H1 (cell line): ENCODE data around the gene LEMD1. TPM values are rescaled to one million over a fixed set of nuclear protein-coding genes. Genes with fewer than 3 reads are reported as not detected.

Experiments used
- CTCF ChIA-PET: fragments of 300-600 bp; sonication (Branson Sonifier 250); formaldehyde crosslinking; loops from one replicate; lab custom pipeline; 2021; ENCODE audit not compliant: partially characterized antibody; lab: Charles Lee
- POLR2A ChIA-PET: fragments of 300-600 bp; sonication (Branson Sonifier 250); formaldehyde crosslinking; loops from one replicate; lab custom pipeline; 2021; ENCODE audit warnings: inconsistent platforms; ENCODE audit not compliant: partially characterized antibody; lab: Charles Lee
- DNase-seq, 2 experiments: peaks; one replicate each; pipeline versions ENCODE4 v3.0.0 to v3.0.0-alpha.2; 2010 to 2022; ENCODE audit warnings: low spot score in 2 of 2, low read depth in 1 of 2, mixed read lengths in 1 of 2
- FAIRE-seq: peaks from 2 replicates; lab custom pipeline; 2011; peaks lifted over from hg19 to GRCh38; lab: Jason Lieb, UNC
- H2AFZ ChIP-seq: 2 replicates; pipeline ENCODE4 v1.8.1; 2012; ENCODE audit warnings: low read length, inconsistent platforms
- H2AK5ac ChIP-seq: 2 replicates; pipeline ENCODE4 v1.6.1; 2013; ENCODE audit warnings: low read depth, low read length
- H2BK120ac ChIP-seq: replicated peaks from 2 replicates; pipeline ENCODE3; 2013; ENCODE audit warnings: low read depth, low read length, inconsistent platforms
- H2BK12ac ChIP-seq: 2 replicates; pipeline ENCODE4 v1.6.1; 2013; ENCODE audit warnings: low read depth, low read length
- H2BK15ac ChIP-seq: 2 replicates; pipeline ENCODE4 v1.6.1; 2013; ENCODE audit warnings: low read length
- H2BK20ac ChIP-seq: 2 replicates; pipeline ENCODE4 v1.6.1; 2013; ENCODE audit warnings: low read length
- H2BK5ac ChIP-seq: 2 replicates; pipeline ENCODE4 v1.6.1; 2013; ENCODE audit warnings: low read depth, low read length
- H3K14ac ChIP-seq: 2 replicates; pipeline ENCODE4 v1.6.1; 2013; ENCODE audit warnings: inconsistent platforms; ENCODE audit not compliant: insufficient read length
- H3K18ac ChIP-seq: 2 replicates; pipeline ENCODE4 v1.6.1; 2013; ENCODE audit warnings: low read length; ENCODE audit errors: extremely low read depth
- H3K23ac ChIP-seq: 2 replicates; pipeline ENCODE4 v1.6.1; 2013; ENCODE audit warnings: inconsistent platforms; ENCODE audit not compliant: insufficient read length
- H3K23me2 ChIP-seq: 2 replicates; pipeline ENCODE4 v1.6.1; 2013; ENCODE audit warnings: low read depth, low read length
- H3K27ac ChIP-seq: 2 replicates; pipeline ENCODE4 v1.6.1; 2011; ENCODE audit warnings: low read depth, low read length, inconsistent platforms
- H3K27me3 ChIP-seq, 4 experiments: replicated peaks in 1 of 4; 1 replicate in 1 of 4; 2 replicates in 3 of 4; pipeline versions ENCODE4 v1.6.1 to v1.8.1; 2011 to 2013; ENCODE audit warnings: low read length in 3 of 4, mild to moderate bottlenecking in 3 of 4, inconsistent platforms in 2 of 4, mixed read lengths in 2 of 4, moderate library complexity in 1 of 4; ENCODE audit not compliant: control insufficient read depth in 3 of 4, insufficient read depth in 3 of 4; ENCODE audit errors: extremely low read depth in 1 of 4
- H3K36me3 ChIP-seq, 4 experiments: 2 replicates each; pipeline versions ENCODE4 v1.6.1 to v1.8.1; 2011 to 2013; ENCODE audit warnings: mild to moderate bottlenecking in 4 of 4, low read length in 3 of 4, moderate library complexity in 2 of 4, control low read depth in 1 of 4, inconsistent platforms in 1 of 4; ENCODE audit not compliant: insufficient read depth in 4 of 4, control insufficient read depth in 2 of 4
- H3K4ac ChIP-seq: replicated peaks from 2 replicates; pipeline ENCODE3; 2013; ENCODE audit warnings: low read length, low read depth, mixed read lengths, inconsistent platforms; ENCODE audit not compliant: insufficient read length
- H3K4me1 ChIP-seq, 4 experiments: replicated peaks in 1 of 4; 1 replicate in 1 of 4; 2 replicates in 3 of 4; pipeline versions ENCODE4 v1.6.1 to v1.8.1; 2011 to 2013; ENCODE audit warnings: low read length in 3 of 4, inconsistent platforms in 2 of 4, mixed read lengths in 1 of 4; ENCODE audit not compliant: insufficient read depth in 4 of 4, control insufficient read depth in 3 of 4
- H3K4me2 ChIP-seq, 2 experiments: 2 replicates each; pipeline versions ENCODE4 v1.6.1 to v1.8.1; 2011 to 2013; ENCODE audit warnings: low read depth in 2 of 2, low read length in 2 of 2, control low read depth in 1 of 2, inconsistent platforms in 1 of 2, mild to moderate bottlenecking in 1 of 2; ENCODE audit not compliant: insufficient read depth in 1 of 2
- H3K4me3 ChIP-seq, 4 experiments: fragments of 200-600, 300-600 bp in 1 of 4; sonication (generic), shearing (Covaris generic), sonication (Bioruptor Twin) in 1 of 4; 2 replicates each; pipeline versions ENCODE4 v1.5.1 to v1.8.1; 2011 to 2016; ENCODE audit warnings: low read length in 4 of 4, low read depth in 3 of 4, control low read depth in 2 of 4, inconsistent platforms in 2 of 4, mild to moderate bottlenecking in 2 of 4, mixed read lengths in 1 of 4, moderate library complexity in 1 of 4; ENCODE audit not compliant: insufficient read depth in 2 of 4; ENCODE audit errors: extremely low read depth in 1 of 4
- H3K56ac ChIP-seq: replicated peaks from 2 replicates; pipeline ENCODE3; 2013; ENCODE audit warnings: low read depth, mild to moderate bottlenecking, mixed read lengths, low read length, inconsistent platforms; ENCODE audit not compliant: insufficient read length
- H3K79me1 ChIP-seq: 2 replicates; pipeline ENCODE4 v1.6.1; 2013; ENCODE audit warnings: low read depth, low read length, control low read depth
- H3K79me2 ChIP-seq, 2 experiments: 2 replicates each; pipeline versions ENCODE4 v1.6.1 to v1.8.1; 2012 to 2013; ENCODE audit warnings: low read length in 2 of 2, mild to moderate bottlenecking in 2 of 2, inconsistent platforms in 1 of 2; ENCODE audit not compliant: insufficient read depth in 2 of 2, control insufficient read depth in 1 of 2
- H3K9ac ChIP-seq, 4 experiments: replicated peaks in 1 of 4; 1 replicate in 1 of 4; 2 replicates in 3 of 4; pipeline versions ENCODE4 v1.6.1 to v1.8.1; 2011 to 2013; ENCODE audit warnings: low read depth in 3 of 4, low read length in 3 of 4, control low read depth in 2 of 4, mild to moderate bottlenecking in 2 of 4, moderate library complexity in 2 of 4, inconsistent platforms in 1 of 4; ENCODE audit errors: extremely low read depth in 1 of 4
- H3K9me3 ChIP-seq, 2 experiments: 2 replicates each; pipeline versions ENCODE4 v1.6.1 to v1.8.1; 2012 to 2013; ENCODE audit warnings: mild to moderate bottlenecking in 2 of 2, moderate library complexity in 2 of 2, control low read depth in 1 of 2, inconsistent platforms in 1 of 2, low read depth in 1 of 2, low read length in 1 of 2, mixed read lengths in 1 of 2; ENCODE audit not compliant: insufficient read depth in 2 of 2
- H4K20me1 ChIP-seq, 2 experiments: replicated peaks in 1 of 2; 2 replicates each; pipeline versions ENCODE3 to v1.8.1; 2011 to 2013; ENCODE audit warnings: inconsistent platforms in 2 of 2, low read length in 2 of 2, mild to moderate bottlenecking in 1 of 2; ENCODE audit not compliant: insufficient read depth in 2 of 2, control insufficient read depth in 1 of 2
- H4K5ac ChIP-seq: 2 replicates; pipeline ENCODE4 v1.6.1; 2013; ENCODE audit warnings: low read length, low read depth, mixed read lengths, inconsistent platforms; ENCODE audit not compliant: insufficient read length
- H4K8ac ChIP-seq: 2 replicates; pipeline ENCODE4 v1.8.0; 2013; ENCODE audit warnings: mild to moderate bottlenecking, moderate library complexity, low read length, inconsistent platforms; ENCODE audit not compliant: insufficient read depth; ENCODE audit errors: extremely low read depth
- H4K91ac ChIP-seq: replicated peaks from 2 replicates; pipeline ENCODE3; 2013; ENCODE audit warnings: low read length, mixed read lengths, inconsistent platforms; ENCODE audit not compliant: insufficient read length
- ATF3 ChIP-seq: IDR thresholded peaks from 2 replicates; pipeline ENCODE4 v1.6.1; 2011; ENCODE audit warnings: low read depth, mild to moderate bottlenecking, low read length; ENCODE audit not compliant: insufficient read depth
- CHD1 ChIP-seq: IDR thresholded peaks from 2 replicates; pipeline ENCODE4 v1.6.1; 2012; ENCODE audit warnings: low read depth, low read length, improper control_type of control experiment
- KDM1A ChIP-seq: fragments of 200-600, 300-600 bp; sonication (generic); IDR thresholded peaks from 2 replicates; pipeline ENCODE4 v1.7.1; 2016; ENCODE audit warnings: mild to moderate bottlenecking, low read length, borderline replicate concordance
- TBP ChIP-seq: IDR thresholded peaks from 2 replicates; pipeline ENCODE4 v1.6.1; 2011; ENCODE audit warnings: low read depth, low read length, improper control_type of control experiment
- WGBS, 2 experiments: shearing (Covaris generic) in 1 of 2; methylation state at CpG; one replicate each; pipeline versions ENCODE4 v1.1.6 to v1.1.7; 2013 to 2015; ENCODE audit warnings: low lambda C conversion rate in 2 of 2, mixed read lengths in 2 of 2, inconsistent platforms in 1 of 2, low coverage in 1 of 2, missing lambda C conversion rate in 1 of 2; ENCODE audit not compliant: insufficient replicate concordance in 2 of 2, insufficient coverage in 1 of 2, insufficient read length in 1 of 2; ENCODE audit errors: extremely low coverage in 1 of 2, missing lambda C conversion rate in 1 of 2; 5-methylcytosine and 5-hydroxymethylcytosine counted together
- polyA plus RNA-seq, 7 experiments: library from polyadenylated mRNA; depleted of rRNA in 3 of 7; stranded (reverse) in 5 of 7; unstranded in 2 of 7; fragments of >200 nt in 5 of 7; fragments of 200-250 nt in 2 of 7; gene quantifications; 1 replicate in 5 of 7; 2 replicates in 1 of 7; 4 replicates in 1 of 7; pipeline versions ENCODE4 v1.2.1 to v1.2.3, GENCODE V29; 2011 to 2013; ENCODE audit warnings: missing spikeins in 2 of 7, mixed read lengths in 2 of 7
- total RNA-seq: library from RNA; stranded (reverse); fragmentation: NEBNext Ultra II Directional; extraction: Animal tissue kit (Norgen Biotek cat#: 25700); gene quantifications from 2 replicates; pipeline ENCODE4 v1.2.1, GENCODE V29; 2021

LEMD1 gene
- total and polyA plus RNA-seq, 2 of the 8 experiments (the other 6 are each of a cell fraction or from before 2014, with no cell fraction given), result 10.0 to 10.5 TPM

- H4K91ac ChIP-seq, result no peak overlapping the region
- CTCF ChIA-PET, result interaction anchor here (0.8 to 67.1 kb wide), 13 partner anchors 10 to 185 kb away, joined by 3 to 2424 read pairs (median 23); partner anchors contain the start of gene KLHDC8A
Measured at GRCh38 chr1:205338011-205338410, 83.8 kb downstream of the LEMD1 start.

More at GRCh38 chr1:205338011-205338410, 83.8 kb downstream of the LEMD1 start:
- Histone ChIP-seq H3K56ac (no peak overlapping the region), H4K8ac (no peak overlapping the region), H2BK12ac (0 out of 2 replicates have a peak overlapping the region, but pooled peaks have one; percentile 11), H4K20me1 (no peaks in the 10 kb centered on the region), H3K4me1 (peaks cover 0 to 6% (median 1%) of the 10 kb centered on the region in 4 experiments; a peak in 5 of 7 replicates), H3K4ac (no peak overlapping the region), H3K4me2 (no peak overlapping the region), H3K9ac (no peak overlapping the region), H2BK15ac (no peak overlapping the region), H3K4me3 (no peak overlapping the region), H3K79me1 (no peaks in the 10 kb centered on the region), H4K5ac (no peak overlapping the region), H2BK5ac (no peak overlapping the region), H2BK120ac (no peak overlapping the region), H2AK5ac (no peak overlapping the region), H3K23ac (no peak overlapping the region), H2AFZ (no peak overlapping the region), H3K27me3 (peaks cover 7 to 12% (median 10%) of the 10 kb centered on the region in 4 experiments), H2BK20ac (no peak overlapping the region), H3K27ac (no peak overlapping the region), H3K23me2 (no peaks in the 10 kb centered on the region), H3K36me3 (no peaks in the 10 kb centered on the region), H3K9me3 (peaks cover 0 to 3% of the 10 kb centered on the region in 2 experiments; a peak in 1 of 4 replicates), H3K18ac (no peak overlapping the region), H3K14ac (no peak overlapping the region), H3K79me2 (no peaks in the 10 kb centered on the region)
- FAIRE-seq (no peak), DNase-seq (no peak)
- POLR2A ChIA-PET, result interaction anchor here (3.1 kb wide), 1 partner anchor 13 kb away, joined by 9 read pairs; no protein-coding TSS in a partner anchor
- 83% methylated on average over 7 of the region's 7 CpGs; no CpG with 5 or more reads in 1 of the 2 experiments for WGBS, 2 experiments
- no peak for TF ChIP-seq TBP
- no peak for TF ChIP-seq CHD1
- no peak for TF ChIP-seq ATF3
- TF ChIP-seq KDM1A, result no peak
